RPMI8226 (cell line): Measurements from ENCODE around the gene CFAP77.

Experiments used
- DNase-seq: peaks from one replicate; pipeline ENCODE4 v3.0.0-alpha.2; 2015

CFAP77 gene

GRCh38 chr9:132584601-132585560, 174.9 kb downstream of the CFAP77 start:
- no peak for DNase-seq

GRCh38 chr9:132585954-132586829, 176.2 kb downstream of the CFAP77 start:
- no peak for DNase-seq

- no peak for DNase-seq
Observed at GRCh38 chr9:132586830-132587591, 177.0 kb downstream of the CFAP77 start.

- no peak for DNase-seq
Observed at GRCh38 chr9:132587592-132587955, 177.6 kb downstream of the CFAP77 start.

GRCh38 chr9:132588098-132588497, 178.1 kb downstream of the CFAP77 start:
- no peak for DNase-seq

- no peak for DNase-seq
Observed at GRCh38 chr9:132588501-132589147, 178.6 kb downstream of the CFAP77 start.

- no peak for DNase-seq
Observed at GRCh38 chr9:132589148-132590036, 179.4 kb downstream of the CFAP77 start.

- DNase-seq = no peak
Observed at GRCh38 chr9:132590037-132590317, 180.0 kb downstream of the CFAP77 start.

- DNase-seq = no peak
Observed at GRCh38 chr9:132590318-132591182, 180.5 kb downstream of the CFAP77 start.

GRCh38 chr9:132591244-132591643, 181.2 kb downstream of the CFAP77 start:
- no peak for DNase-seq

- no peak for DNase-seq
Observed at GRCh38 chr9:132591751-132592314, 181.8 kb downstream of the CFAP77 start.

- DNase-seq = no peak
Observed at GRCh38 chr9:132592451-132592850, 182.4 kb downstream of the CFAP77 start.

GRCh38 chr9:132594412-132594811, 184.4 kb downstream of the CFAP77 start:
- DNase-seq = no peak

GRCh38 chr9:132595319-132595718, 185.3 kb downstream of the CFAP77 start:
- DNase-seq = no peak

- DNase-seq = no peak
Observed at GRCh38 chr9:132596200-132596599, 186.2 kb downstream of the CFAP77 start.

GRCh38 chr9:132597073-132597775, 187.2 kb downstream of the CFAP77 start:
- DNase-seq = no peak

- DNase-seq = no peak
Observed at GRCh38 chr9:132600326-132600984, 190.4 kb downstream of the CFAP77 start.

- no peak for DNase-seq
Observed at GRCh38 chr9:132602207-132602606, 192.2 kb downstream of the CFAP77 start.

- DNase-seq = no peak
Observed at GRCh38 chr9:132605387-132605786, 195.4 kb downstream of the CFAP77 start.
